HG02763 (cell line): ENCODE measurements around the gene UBE2Q2.
"Not testable (repeated sequence)": the region's sequence is repeated elsewhere in the genome, so short reads cannot be mapped to it uniquely, and the experiment has no call there.

Experiments used
- ATAC-seq: cut with Tn5 transposase; IDR thresholded peaks from one replicate; pipeline ENCODE4 v1.9.1; 2021; ENCODE audit warnings: mild to moderate bottlenecking, moderate library complexity; ENCODE audit not compliant: unreplicated experiment

Gene UBE2Q2

GRCh38 chr15:75864213-75865059 lies 21.2 kb downstream of the UBE2Q2 start:
- no peak for ATAC-seq

- not testable (repeated sequence) for ATAC-seq
These were observed 22.8 kb downstream of the UBE2Q2 start for GRCh38 chr15:75866045-75866444.

GRCh38 chr15:75866916-75867315 lies 23.7 kb downstream of the UBE2Q2 start:
- no peak for ATAC-seq

GRCh38 chr15:75867449-75867848 lies 24.2 kb downstream of the UBE2Q2 start:
- ATAC-seq: no peak

GRCh38 chr15:75868019-75868418 lies 24.8 kb downstream of the UBE2Q2 start:
- no peak for ATAC-seq

GRCh38 chr15:75869446-75869845 lies 26.2 kb downstream of the UBE2Q2 start:
- no peak for ATAC-seq

- not testable (repeated sequence) for ATAC-seq
These were observed 28.3 kb downstream of the UBE2Q2 start for GRCh38 chr15:75871589-75871988.

GRCh38 chr15:75872403-75872990 lies 29.2 kb downstream of the UBE2Q2 start:
- no peak for ATAC-seq

- ATAC-seq: no peak
These were observed 40.8 kb downstream of the UBE2Q2 start for GRCh38 chr15:75884041-75884440.

GRCh38 chr15:75887178-75887577 lies 43.9 kb downstream of the UBE2Q2 start:
- ATAC-seq: no peak

- no peak for ATAC-seq
These were observed 48.6 kb downstream of the UBE2Q2 start for GRCh38 chr15:75891895-75892294.

- ATAC-seq: no peak
These were observed 52.5 kb downstream of the UBE2Q2 start for GRCh38 chr15:75895731-75896130.

GRCh38 chr15:75900577-75900976 lies 57.3 kb downstream of the UBE2Q2 start:
- no peak for ATAC-seq

GRCh38 chr15:75902129-75902557 lies 58.9 kb downstream of the UBE2Q2 start:
- ATAC-seq: no peak

GRCh38 chr15:75903331-75904239 lies 60.3 kb downstream of the UBE2Q2 start, which contains the start of gene FBXO22:
Gene FBXO22, plus strand, starts transcription at chr15:75903878. Its CDS starts 86 bp downstream, at chr15:75903964.
- ATAC-seq: peak; percentile 95

GRCh38 chr15:75905231-75905630 lies 62.0 kb downstream of the UBE2Q2 start:
- ATAC-seq: no peak

GRCh38 chr15:75910355-75910754 lies 67.1 kb downstream of the UBE2Q2 start:
- ATAC-seq: not testable (repeated sequence)

GRCh38 chr15:75916978-75917377 lies 73.7 kb downstream of the UBE2Q2 start:
- no peak for ATAC-seq

- no peak for ATAC-seq
These were observed 74.9 kb downstream of the UBE2Q2 start for GRCh38 chr15:75918135-75918534.

- ATAC-seq: no peak
These were observed 76.8 kb downstream of the UBE2Q2 start for GRCh38 chr15:75920079-75920478.
